OCI-LY3 (cell line): Measurements from ENCODE around the gene DPP6.

Source experiments
- CTCF ChIP-seq: fragments of 200-600, 300-600 bp; sonication (generic); IDR thresholded peaks from 2 replicates; pipeline ENCODE4 v1.5.1; 2014; ENCODE audit warnings: antibody characterized with exemption, low read length, low read depth
- EZH2phosphoT487 ChIP-seq: fragments of 200-600 bp; shearing (Covaris generic); IDR thresholded peaks from 2 replicates; pipeline ENCODE4 v1.6.1; 2018; ENCODE audit warnings: antibody characterized with exemption, mixed run types, low read depth

DNA sequence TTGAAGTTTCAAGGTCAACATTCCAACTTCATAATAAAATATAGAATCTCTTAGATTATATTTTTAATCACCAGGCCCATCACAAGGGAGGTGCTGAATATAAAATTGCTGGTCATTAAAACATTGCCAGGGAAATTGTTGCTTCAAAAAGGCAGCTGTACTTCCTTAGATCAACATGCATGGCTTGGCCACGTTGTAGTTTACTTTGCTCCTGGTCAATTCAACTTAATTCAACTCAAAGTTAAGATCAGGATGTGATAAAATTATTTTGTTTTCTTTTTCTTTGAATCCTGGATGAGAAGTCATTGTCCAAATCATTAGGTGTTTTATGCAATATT lies 633.3 kb downstream of the DPP6 start:
- no peak for TF ChIP-seq CTCF
- no peak for TF ChIP-seq EZH2phosphoT487
